ENCODE measurements around the gene NAB2.
A peak's percentile ranks its signal among the peaks of the same experiment; 100 is the strongest.
"Not testable (repeated sequence)": the region's sequence is repeated elsewhere in the genome, so short reads cannot be mapped to it uniquely, and the experiment has no call there.

NAB2 gene, protein sequence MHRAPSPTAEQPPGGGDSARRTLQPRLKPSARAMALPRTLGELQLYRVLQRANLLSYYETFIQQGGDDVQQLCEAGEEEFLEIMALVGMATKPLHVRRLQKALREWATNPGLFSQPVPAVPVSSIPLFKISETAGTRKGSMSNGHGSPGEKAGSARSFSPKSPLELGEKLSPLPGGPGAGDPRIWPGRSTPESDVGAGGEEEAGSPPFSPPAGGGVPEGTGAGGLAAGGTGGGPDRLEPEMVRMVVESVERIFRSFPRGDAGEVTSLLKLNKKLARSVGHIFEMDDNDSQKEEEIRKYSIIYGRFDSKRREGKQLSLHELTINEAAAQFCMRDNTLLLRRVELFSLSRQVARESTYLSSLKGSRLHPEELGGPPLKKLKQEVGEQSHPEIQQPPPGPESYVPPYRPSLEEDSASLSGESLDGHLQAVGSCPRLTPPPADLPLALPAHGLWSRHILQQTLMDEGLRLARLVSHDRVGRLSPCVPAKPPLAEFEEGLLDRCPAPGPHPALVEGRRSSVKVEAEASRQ

DNA sequence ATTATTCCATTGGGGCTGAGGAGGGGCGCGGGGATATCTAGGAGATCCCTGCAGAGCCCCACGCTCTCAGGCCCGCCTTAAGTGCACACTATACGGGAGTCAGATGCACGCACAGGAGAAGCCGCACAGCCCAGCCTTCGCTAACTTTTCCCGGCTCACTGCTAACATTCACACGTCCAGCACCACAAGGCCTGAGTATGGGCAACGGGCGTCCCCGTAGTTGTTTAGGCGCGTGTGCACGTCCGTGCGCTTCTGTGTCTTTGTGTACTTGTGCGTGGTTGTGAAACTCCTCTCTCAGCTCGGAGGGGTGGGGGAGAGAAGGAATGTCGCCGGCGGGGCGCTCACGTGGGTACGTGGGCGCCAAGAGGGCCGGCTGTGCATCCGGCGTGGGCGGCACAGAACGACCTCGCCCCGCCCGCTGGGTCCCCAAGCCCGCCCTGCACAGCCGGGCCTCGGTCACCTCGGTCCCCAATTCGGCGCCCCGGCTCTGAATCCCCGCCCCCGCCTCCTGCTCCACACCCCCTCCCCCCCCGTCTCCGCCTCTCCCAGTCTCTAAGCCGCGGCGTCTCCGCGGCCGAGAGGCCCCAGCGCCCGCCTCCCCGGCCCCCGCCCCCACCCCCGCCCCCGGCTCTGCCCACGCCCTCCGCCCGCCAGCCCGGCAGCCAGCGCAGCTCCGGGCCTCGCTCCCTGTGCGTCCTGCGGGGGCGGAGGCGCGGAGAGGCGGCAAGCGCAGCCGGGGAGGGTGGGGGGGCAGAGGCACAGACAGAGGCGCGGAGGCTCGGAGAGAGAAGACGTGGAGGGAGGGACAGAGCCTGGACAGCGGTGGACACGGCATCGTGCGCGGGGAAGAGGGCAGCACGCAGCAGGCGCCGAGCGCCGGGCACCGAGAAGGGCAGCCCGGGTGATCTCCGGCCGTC, at the start of gene NAB2:
Gene NAB2, plus strand, starts transcription at position 761 of the 917 bp plus-strand sequence. CDS start 158 bp downstream, outside the sequence.
- DNase-seq, result peak; percentile 90 to 94
- Mint-ChIP-seq H3K4me1 (peaks cover 68% of the 10 kb centered on the region), H3K9me3 (no peaks in the 10 kb centered on the region), H3K27me3 (no peaks in the 10 kb centered on the region), H3K4me3 (peak within 1 kb of the TSS; percentile 98 to 99), H3K27ac (peak within 1 kb of the TSS; percentile 97 to 98)
- ATAC-seq, result peak; percentile 66

- ATAC-seq (no peak), DNase-seq (no peak)
- Mint-ChIP-seq H3K9me3 (no peaks in the 10 kb centered on the region), H3K27ac (no peak overlapping the region), H3K27me3 (no peaks in the 10 kb centered on the region), H3K4me1 (peaks cover 2% of the 10 kb centered on the region), H3K4me3 (no peak overlapping the region)
Measured at GRCh38 chr12:57040211-57040610, 48.7 kb upstream of the NAB2 start.

DNA sequence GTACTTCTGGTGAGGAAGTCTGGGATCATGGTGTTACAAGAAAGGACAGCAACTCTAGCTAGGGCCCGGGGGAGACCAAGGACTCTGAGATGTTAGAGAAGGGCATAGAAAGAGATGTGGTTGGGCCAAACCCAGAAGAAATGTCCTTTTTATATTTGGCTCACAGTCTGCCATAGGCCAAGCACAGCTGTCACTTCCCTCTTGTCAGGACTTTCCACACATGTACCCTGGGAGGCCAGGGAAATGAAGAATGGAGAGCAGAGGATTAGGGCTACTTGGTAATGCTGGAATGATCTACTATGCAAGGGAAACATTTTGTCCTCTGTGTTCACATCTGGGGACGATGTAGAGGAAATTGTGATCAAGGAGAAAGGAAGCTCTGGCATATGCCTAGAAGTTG, 48.2 kb upstream of the NAB2 start:
- ATAC-seq (no peak), DNase-seq (no peak)
- peaks cover 7% of the 10 kb centered on the region for H3K4me1 Mint-ChIP-seq
- no peak overlapping the region for H3K27ac Mint-ChIP-seq
- H3K27me3 Mint-ChIP-seq, result no peaks in the 10 kb centered on the region
- H3K9me3 Mint-ChIP-seq, result no peaks in the 10 kb centered on the region
- H3K4me3 Mint-ChIP-seq, result no peak overlapping the region

- H3K4me1 Mint-ChIP-seq, result peaks cover 27% of the 10 kb centered on the region
- no peaks in the 10 kb centered on the region for H3K27me3 Mint-ChIP-seq
- no peak for ATAC-seq
- H3K27ac Mint-ChIP-seq, result no peak overlapping the region
- DNase-seq, result no peak
- no peaks in the 10 kb centered on the region for H3K9me3 Mint-ChIP-seq
- H3K4me3 Mint-ChIP-seq, result no peak overlapping the region
Measured at GRCh38 chr12:57042695-57043094, 46.2 kb upstream of the NAB2 start.

DNA sequence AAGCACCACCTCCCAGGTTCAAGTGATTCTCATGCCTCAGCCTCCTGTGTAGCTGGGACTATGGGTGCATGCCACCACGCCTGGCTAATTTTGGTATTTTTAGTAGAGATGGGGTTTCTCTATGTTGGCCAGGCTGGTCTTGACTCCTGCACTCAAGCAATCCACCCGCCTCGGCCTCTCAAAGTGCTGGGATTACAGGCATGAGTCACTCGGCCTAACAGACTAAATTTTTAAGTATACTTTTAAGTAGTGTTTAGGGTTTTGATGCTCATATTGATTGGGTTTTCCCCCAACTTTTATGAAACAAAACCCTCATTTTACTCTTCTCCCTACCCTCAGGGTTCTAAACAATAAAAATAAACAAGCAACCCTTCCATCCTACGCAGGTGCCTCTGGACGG, 44.4 kb upstream of the NAB2 start:
- no peaks in the 10 kb centered on the region for H3K9me3 Mint-ChIP-seq
- no peak overlapping the region for H3K4me3 Mint-ChIP-seq
- peaks cover 42% of the 10 kb centered on the region for H3K4me1 Mint-ChIP-seq
- DNase-seq (no peak), ATAC-seq (no peak)
- H3K27me3 Mint-ChIP-seq, result no peaks in the 10 kb centered on the region
- no peak overlapping the region for H3K27ac Mint-ChIP-seq

DNA sequence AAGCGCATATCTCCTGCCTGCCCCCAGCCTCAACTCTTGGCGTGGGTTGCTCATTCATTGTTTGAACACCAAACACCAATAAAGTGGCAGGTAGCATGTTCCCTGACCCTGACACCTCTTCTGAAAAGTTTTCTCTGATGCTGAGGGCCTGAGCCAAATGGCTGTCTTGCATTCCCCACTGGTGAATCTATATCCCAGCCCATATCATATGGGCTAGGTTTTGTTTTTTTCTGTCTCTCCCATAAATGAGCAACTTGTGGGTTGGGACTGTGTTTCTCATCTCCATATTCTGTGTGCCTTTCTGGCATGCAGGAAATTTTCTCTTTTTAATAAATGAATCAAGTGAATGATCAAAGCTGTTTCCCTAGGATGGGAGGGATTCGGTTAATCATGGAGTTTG, 44.0 kb upstream of the NAB2 start:
- Mint-ChIP-seq H3K4me3 (no peak overlapping the region), H3K27ac (no peak overlapping the region), H3K4me1 (peaks cover 42% of the 10 kb centered on the region), H3K27me3 (no peaks in the 10 kb centered on the region), H3K9me3 (no peaks in the 10 kb centered on the region)
- ATAC-seq, result no peak
- no peak for DNase-seq

- ATAC-seq, result no peak
- no peak for DNase-seq
- no peaks in the 10 kb centered on the region for H3K9me3 Mint-ChIP-seq
- H3K4me1 Mint-ChIP-seq, result peaks cover 46% of the 10 kb centered on the region
- H3K4me3 Mint-ChIP-seq, result peak overlapping the region in 1 of 2 donors; percentile 64
- no peaks in the 10 kb centered on the region for H3K27me3 Mint-ChIP-seq
- H3K27ac Mint-ChIP-seq, result peak overlapping the region in 1 of 2 donors; percentile 9
Measured at GRCh38 chr12:57046086-57046791, 42.7 kb upstream of the NAB2 start.

- H3K4me3 Mint-ChIP-seq, result peak overlapping the region; percentile 56 to 64
- ATAC-seq (peak; percentile 96), DNase-seq (peak; percentile 56 to 82)
- peaks cover 48% of the 10 kb centered on the region for H3K4me1 Mint-ChIP-seq
- peak overlapping the region; percentile 75 to 85 for H3K27ac Mint-ChIP-seq
- no peaks in the 10 kb centered on the region for H3K9me3 Mint-ChIP-seq
- H3K27me3 Mint-ChIP-seq, result no peaks in the 10 kb centered on the region
Measured at GRCh38 chr12:57046947-57047890, 41.7 kb upstream of the NAB2 start.

GRCh38 chr12:57047981-57048380, 40.9 kb upstream of the NAB2 start:
- Mint-ChIP-seq H3K27me3 (no peaks in the 10 kb centered on the region), H3K27ac (peak overlapping the region; percentile 9 to 85), H3K4me1 (peaks cover 48% of the 10 kb centered on the region), H3K4me3 (peak overlapping the region; percentile 56 to 64), H3K9me3 (no peaks in the 10 kb centered on the region)
- no peak for DNase-seq
- no peak for ATAC-seq

DNA sequence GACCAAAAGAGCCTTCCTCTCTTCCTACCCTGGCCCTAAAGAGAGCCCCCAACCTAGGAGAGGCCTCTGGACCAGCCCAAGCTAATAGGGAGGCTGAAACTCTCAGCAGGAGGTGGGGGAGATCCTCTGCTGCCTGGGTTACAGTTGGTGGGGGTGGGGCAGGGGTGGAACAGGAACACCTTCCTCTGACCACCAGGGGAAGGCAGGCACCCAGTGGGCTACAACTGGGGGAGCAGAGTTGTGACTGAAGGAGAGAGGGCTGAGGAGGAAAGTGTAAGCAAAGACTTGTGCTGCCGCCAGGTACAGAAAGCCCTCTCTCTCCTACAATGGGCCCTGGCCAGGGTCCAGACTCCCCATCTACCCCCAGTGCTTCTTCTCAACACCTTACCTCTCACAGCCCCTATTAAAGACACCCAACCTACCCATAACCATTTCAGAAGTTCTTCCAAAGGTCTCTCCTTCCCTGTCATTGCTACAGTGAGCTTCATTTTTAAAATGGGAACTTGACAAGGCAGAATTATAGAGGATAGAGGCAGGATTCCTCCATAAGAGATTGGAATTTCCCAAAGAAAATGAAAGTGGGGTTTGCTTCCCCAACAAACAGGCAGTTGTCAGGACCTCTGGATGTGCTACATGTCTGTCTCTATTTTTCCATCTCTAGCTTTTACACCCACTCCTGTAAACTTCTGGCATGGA, 40.3 kb upstream of the NAB2 start:
- no peak overlapping the region for H3K4me3 Mint-ChIP-seq
- H3K9me3 Mint-ChIP-seq, result no peaks in the 10 kb centered on the region
- peaks cover 48% of the 10 kb centered on the region for H3K4me1 Mint-ChIP-seq
- no peaks in the 10 kb centered on the region for H3K27me3 Mint-ChIP-seq
- peak overlapping the region in 1 of 2 donors; percentile 31 for H3K27ac Mint-ChIP-seq
- DNase-seq, result no peak
- peak; percentile 11 for ATAC-seq

GRCh38 chr12:57049119-57049446, 39.8 kb upstream of the NAB2 start:
- no peaks in the 10 kb centered on the region for H3K27me3 Mint-ChIP-seq
- DNase-seq (no peak), ATAC-seq (no peak)
- H3K4me1 Mint-ChIP-seq, result peaks cover 48% of the 10 kb centered on the region
- no peak overlapping the region for H3K27ac Mint-ChIP-seq
- no peak overlapping the region for H3K4me3 Mint-ChIP-seq
- no peaks in the 10 kb centered on the region for H3K9me3 Mint-ChIP-seq

DNA sequence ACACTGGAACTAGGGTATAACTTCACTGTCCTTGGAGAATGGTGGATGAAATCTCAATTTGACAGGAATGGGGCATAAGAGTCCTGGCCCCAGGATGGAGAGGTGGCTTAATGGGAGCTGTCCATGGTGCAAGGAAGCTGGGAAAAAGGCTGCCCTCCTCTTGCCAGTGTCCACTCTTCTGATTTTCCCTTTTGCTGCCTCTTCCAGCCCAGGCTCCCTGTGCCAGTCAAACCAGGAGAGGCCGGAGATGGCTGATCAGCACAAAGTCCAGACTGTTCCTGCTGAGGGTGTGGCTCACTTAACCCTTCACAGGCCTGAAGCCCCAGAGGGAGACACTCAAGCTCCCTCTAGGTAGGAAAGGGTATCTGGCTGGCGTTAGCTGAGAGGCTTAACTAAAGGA, 39.0 kb upstream of the NAB2 start, which contains the start of gene MYO1A:
Gene MYO1A, minus strand, starts transcription at position 240 of the 400 bp plus-strand sequence. CDS start 1,806 bp downstream, outside the sequence.
- ATAC-seq (no peak), DNase-seq (no peak)
- H3K4me3 Mint-ChIP-seq, result no peak within 1 kb of the TSS
- H3K27ac Mint-ChIP-seq, result no peak within 1 kb of the TSS
- H3K27me3 Mint-ChIP-seq, result no peaks in the 10 kb centered on the region
- H3K4me1 Mint-ChIP-seq, result peaks cover 48% of the 10 kb centered on the region
- no peaks in the 10 kb centered on the region for H3K9me3 Mint-ChIP-seq

- DNase-seq (no peak), ATAC-seq (no peak)
- H3K27ac Mint-ChIP-seq, result peak overlapping the region in 1 of 2 donors; percentile 61
Measured at GRCh38 chr12:57051011-57051410, 37.9 kb upstream of the NAB2 start.

DNA sequence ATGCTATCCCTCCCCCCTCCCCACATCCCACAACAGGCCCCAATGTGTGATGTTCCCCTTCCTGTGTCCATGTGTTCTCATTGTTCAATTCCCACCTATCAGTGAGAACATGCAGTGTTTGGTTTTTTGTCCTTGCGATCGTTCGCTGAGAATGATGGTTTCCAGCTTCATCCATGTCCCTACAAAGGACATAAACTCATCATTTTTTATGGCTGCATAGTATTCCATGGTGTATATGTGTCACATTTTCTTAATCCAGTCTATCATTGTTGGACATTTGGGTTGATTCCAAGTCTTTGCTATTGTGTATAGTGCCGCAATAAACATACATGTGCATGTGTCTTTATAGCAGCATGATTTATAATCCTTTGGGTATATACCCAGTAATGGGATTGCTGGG, 35.8 kb upstream of the NAB2 start:
- ATAC-seq, H3K9me3 Mint-ChIP-seq, DNase-seq, H3K27me3 Mint-ChIP-seq, H3K27ac Mint-ChIP-seq, H3K4me3 Mint-ChIP-seq: not testable (repeated sequence)
- peaks cover 25% of the 10 kb centered on the region for H3K4me1 Mint-ChIP-seq

More at GRCh38 chr12:57051011-57051410, 37.9 kb upstream of the NAB2 start:
- Mint-ChIP-seq H3K4me3 (no peak overlapping the region), H3K4me1 (peaks cover 38% of the 10 kb centered on the region), H3K27me3 (no peaks in the 10 kb centered on the region), H3K9me3 (no peaks in the 10 kb centered on the region)

All from stimulated activated naive CD8-positive, alpha-beta T cell treated with anti-CD3 and anti-CD28 coated beads, Interleukin-15, amount 100 ng/mL, for 72 hours (primary cell).